ENCODE results near the gene GPR146.
"Not testable (repeated sequence)": the region's sequence is repeated elsewhere in the genome, so short reads cannot be mapped to it uniquely, and the experiment has no call there.

The GPR146 gene

GRCh38 chr7:1073142-1073977 lies 29.0 kb downstream of the GPR146 start:
- Histone ChIP-seq H3K36me3 (ENCODE audit: control insufficient read depth, low read length) (no peaks in the 10 kb centered on the region), H3K79me2 (ENCODE audit: control insufficient read depth, low read length) (0 out of 2 replicates have a peak, but pooled peaks cover 4% of the 10 kb centered on the region), H3K4me3 (ENCODE audit: low read length) (no peak overlapping the region), H3K4me1 (ENCODE audit: control insufficient read depth, low read length) (no peaks in the 10 kb centered on the region), H3K9me2 (replicated peaks; ENCODE audit: control insufficient read depth, low read length) (no peaks in the 10 kb centered on the region), H3K9me3 (ENCODE audit: control insufficient read depth, insufficient read depth, low read length) (peaks cover 8% of the 10 kb centered on the region; the same call in 1 of the 2 replicates), H3F3A (ENCODE audit: control insufficient read depth, insufficient read depth) (peaks cover 8% of the 10 kb centered on the region; the same call in 1 of the 2 replicates), H3K27ac (ENCODE audit: low read depth, low read length) (no peak overlapping the region), H3K4me2 (ENCODE audit: low read length) (no peak overlapping the region), H4K20me1 (ENCODE audit: control insufficient read depth, insufficient read depth, low read depth, low read length) (no peaks in the 10 kb centered on the region; the same call in 1 of the 2 replicates), H3K27me3 (ENCODE audit: control insufficient read depth, low read length) (no peaks in the 10 kb centered on the region)
- no peak for TF ChIP-seq CTCF (IDR thresholded peaks at IDR 0.05; ENCODE audit: low read depth, low read length, poor library complexity, severe bottlenecking)

GRCh38 chr7:1074018-1074417 lies 29.7 kb downstream of the GPR146 start:
- not testable (repeated sequence) for H3K4me2 ChIP-seq (ENCODE audit: low read length); H3K9me3 ChIP-seq (ENCODE audit: control insufficient read depth, insufficient read depth, low read length); H3K9me2 ChIP-seq (replicated peaks; ENCODE audit: control insufficient read depth, low read length); H3K4me3 ChIP-seq (ENCODE audit: low read length); H3K4me1 ChIP-seq (ENCODE audit: control insufficient read depth, low read length); H3K27ac ChIP-seq (ENCODE audit: low read depth, low read length); H3K27me3 ChIP-seq (ENCODE audit: control insufficient read depth, low read length); H4K20me1 ChIP-seq (ENCODE audit: control insufficient read depth, insufficient read depth, low read depth, low read length); H3F3A ChIP-seq (ENCODE audit: control insufficient read depth, insufficient read depth); H3K36me3 ChIP-seq (ENCODE audit: control insufficient read depth, low read length); H3K79me2 ChIP-seq (ENCODE audit: control insufficient read depth, low read length)

GRCh38 chr7:1074593-1075431 lies 30.5 kb downstream of the GPR146 start:
- no peaks in the 10 kb centered on the region for H3K4me1 ChIP-seq (ENCODE audit: control insufficient read depth, low read length)

More at GRCh38 chr7:1074593-1075431, 30.5 kb downstream of the GPR146 start:
- Histone ChIP-seq H3K9me2 (replicated peaks; ENCODE audit: control insufficient read depth, low read length) (no peaks in the 10 kb centered on the region), H3K9me3 (ENCODE audit: control insufficient read depth, insufficient read depth, low read length) (peaks cover 8% of the 10 kb centered on the region; the same call in 1 of the 2 replicates), H3K79me2 (ENCODE audit: control insufficient read depth, low read length) (0 out of 2 replicates have a peak, but pooled peaks cover 4% of the 10 kb centered on the region), H3K4me2 (ENCODE audit: low read length) (no peak overlapping the region), H3K27ac (ENCODE audit: low read depth, low read length) (no peak overlapping the region), H3F3A (ENCODE audit: control insufficient read depth, insufficient read depth) (peaks cover 8% of the 10 kb centered on the region; the same call in 1 of the 2 replicates), H3K36me3 (ENCODE audit: control insufficient read depth, low read length) (no peaks in the 10 kb centered on the region), H3K4me3 (ENCODE audit: low read length) (no peak overlapping the region), H4K20me1 (ENCODE audit: control insufficient read depth, insufficient read depth, low read depth, low read length) (no peaks in the 10 kb centered on the region; the same call in 1 of the 2 replicates), H3K27me3 (ENCODE audit: control insufficient read depth, low read length) (no peaks in the 10 kb centered on the region)
- TF ChIP-seq EZH2phosphoT487 (IDR thresholded peaks at IDR 0.05; ENCODE audit: borderline replicate concordance, low read length) (no peak), CTCF (IDR thresholded peaks at IDR 0.05; ENCODE audit: low read depth, low read length, poor library complexity, severe bottlenecking) (no peak)
